Ovary (tissue), 9 donors: ENCODE measurements around the gene PATL2. TPM values are rescaled to one million over a fixed set of nuclear protein-coding genes. Genes with fewer than 3 reads are reported as not detected.
"Not testable (repeated sequence)": the region's sequence is repeated elsewhere in the genome, so short reads cannot be mapped to it uniquely, and the experiment has no call there.

ENCODE experiments used
- DNase-seq, 5 donors: peaks; one replicate each; pipeline ENCODE4 v3.0.0-alpha.2; 2019 to 2020
- H3K27ac ChIP-seq, 2 donors: fragments of 200-600 bp; one replicate each; pipeline versions ENCODE4 v1.5.1 to v1.8.0; 2019 to 2022
- H3K27me3 ChIP-seq: fragments of 200-600 bp; one replicate; pipeline ENCODE4 v1.8.0; 2022
- H3K36me3 ChIP-seq: fragments of 200-600 bp; sonication (generic); one replicate; pipeline ENCODE4 v1.5.1; 2019
- H3K4me1 ChIP-seq: one replicate; pipeline ENCODE4 v1.8.1; 2013; ENCODE audit warnings: mild to moderate bottlenecking, moderate library complexity; ENCODE audit not compliant: insufficient read depth
- H3K4me3 ChIP-seq: fragments of 200-600 bp; sonication (generic); one replicate; pipeline ENCODE4 v1.5.1; 2017
- H3K9me3 ChIP-seq, 2 donors: fragments of 200-600 bp in 1 of 2; sonication (generic) in 1 of 2; one replicate each; pipeline versions ENCODE4 v1.5.1 to v1.8.1; 2013 to 2019; ENCODE audit warnings: mild to moderate bottlenecking in 1 of 2, moderate library complexity in 1 of 2
- CTCF ChIP-seq, 3 donors: fragments of 450-650 bp in 2 of 3; fragments of 200-600 bp in 1 of 3; IDR thresholded peaks; one replicate each; pipeline versions ENCODE4 v1.5.1 to v1.8.0; 2016 to 2022; ENCODE audit warnings: antibody characterized with exemption in 3 of 3, mild to moderate bottlenecking in 1 of 3
- EP300 ChIP-seq: sonication (generic); formaldehyde crosslinking; IDR thresholded peaks from one replicate; pipeline ENCODE4 v1.6.1; 2017; ENCODE audit warnings: antibody characterized with exemption
- POLR2A ChIP-seq: fragments of 450-650 bp; IDR thresholded peaks from one replicate; pipeline ENCODE4 v1.6.1; 2017; ENCODE audit warnings: antibody characterized with exemption, mild to moderate bottlenecking, moderate library complexity
- WGBS, 3 donors: extraction: QIAGEN DNeasy Blood & Tissue Kit in 1 of 3; methylation state at CpG; one replicate each; pipeline versions ENCODE4 v1.1.5 to v1.1.7; 2013 to 2017; 5-methylcytosine and 5-hydroxymethylcytosine counted together
- intact Hi-C, 4 donors: fragments of 100-400 bp; cut with DNase I; formaldehyde crosslinking; loops; one replicate each; pipeline versions ENCODE4 v1.11.0 to v1.15.1; 2022 to 2023
- polyA plus RNA-seq, 2 donors: library from polyadenylated mRNA; stranded (reverse); fragments of 200-250 nt in 1 of 2; fragments of 350-450 nt in 1 of 2; fragmentation: Illumina TruSeq in 1 of 2; extraction: RNeasy Lipid Tissue Mini Kit (QIAGEN cat#74804) in 1 of 2; gene quantifications; one replicate each; pipeline ENCODE4 v1.2.3, GENCODE V29; 2013 to 2014
- total RNA-seq, 7 donors: library from RNA; depleted of rRNA in 2 of 7; stranded (reverse); fragments of >200 nt in 2 of 7; fragmentation: NEBNext Ultra II Directional in 3 of 7; extraction: Animal tissue kit (Norgen Biotek cat#: 25700) in 3 of 7; gene quantifications; one replicate each; pipeline versions ENCODE4 v1.1.0 to v1.2.4, GENCODE V29; 2016 to 2023
- donor health status: DM: no; HTN: no; CAD: no; lungs with moderate emphysema.
- donor health status: DM: no; HTN: no; CAD: no.
- donor health status: Bipolar disorder and iron deficiency.
- donor health status: DM: yes; HTN: yes; CAD: no.
- donor health status: DM: no; HTN: no; CAD: no.
- donor health status: DM: yes; HTN: yes; CAD: no.

The PATL2 gene
- total and polyA plus RNA-seq, 9 donors, result 0.20 to 2.3 (median 1.3) TPM

GRCh38 chr15:44726136-44726535 lies 15.0 kb upstream of the PATL2 start:
- H3K4me1 ChIP-seq, result peaks cover 4% of the 10 kb centered on the region
- intact Hi-C loops, result no loop called here
- H3K4me3 ChIP-seq, result no peak overlapping the region
- H3K9me3 ChIP-seq, result no peaks in the 10 kb centered on the region
- DNase-seq, result no peak
- no peak for TF ChIP-seq EP300
- TF ChIP-seq POLR2A, result no peak
- TF ChIP-seq CTCF (IDR thresholded peaks at IDR 0.05), result no peak
- no peaks in the 10 kb centered on the region for H3K36me3 ChIP-seq
- no peak overlapping the region for H3K27ac ChIP-seq
- 78 to 87% (median 82%) methylated on average over 7 of the region's 7 CpGs for WGBS, 3 donors
- H3K27me3 ChIP-seq, result no peaks in the 10 kb centered on the region

- peaks cover 4% of the 10 kb centered on the region for H3K4me1 ChIP-seq
- intact Hi-C loops, result no loop called here
- H3K27ac ChIP-seq, result no peak overlapping the region
- H3K4me3 ChIP-seq, result no peak overlapping the region
- DNase-seq, result no peak
- no peaks in the 10 kb centered on the region for H3K27me3 ChIP-seq
- no peaks in the 10 kb centered on the region for H3K36me3 ChIP-seq
- no peak for TF ChIP-seq POLR2A
- no peak for TF ChIP-seq EP300
- TF ChIP-seq CTCF (IDR thresholded peaks at IDR 0.05), result no peak
- WGBS, 3 donors, result 67 to 74% (median 70%) methylated on average over 2 of the region's 2 CpGs
- no peaks in the 10 kb centered on the region for H3K9me3 ChIP-seq
Observed at GRCh38 chr15:44722011-44722410, 10.9 kb upstream of the PATL2 start.

- Histone ChIP-seq H3K9me3 (no peaks in the 10 kb centered on the region), H3K27ac (no peak overlapping the region), H3K4me3 (no peak overlapping the region), H3K36me3 (no peaks in the 10 kb centered on the region), H3K27me3 (no peaks in the 10 kb centered on the region), H3K4me1 (peaks cover 1% of the 10 kb centered on the region)
- 80 to 91% (median 83%) methylated on average over 4 of the region's 4 CpGs for WGBS, 3 donors
- no peak for DNase-seq
- TF ChIP-seq EP300, result no peak
- no peak for TF ChIP-seq CTCF (IDR thresholded peaks at IDR 0.05)
- no peak for TF ChIP-seq POLR2A
- intact Hi-C loops, result no loop called here
Observed at GRCh38 chr15:44720460-44721176, 9.5 kb upstream of the PATL2 start.

GRCh38 chr15:44720000-44720435 lies 8.9 kb upstream of the PATL2 start:
- H3K27ac ChIP-seq, H3K9me3 ChIP-seq, H3K4me1 ChIP-seq, DNase-seq, H3K36me3 ChIP-seq, H3K4me3 ChIP-seq, H3K27me3 ChIP-seq: not testable (repeated sequence)
- intact Hi-C loops, result loop anchor here in 1 of 4 donors (10.0 kb wide), 1 partner anchor 465 kb away; the partner anchor contains the start of gene SHF
- 88 to 91% (median 89%) methylated on average over 8 of the region's 8 CpGs for whole genome bisulfite sequencing, 3 donors

- 72 to 84% (median 77%) methylated on average over 4 of the region's 4 CpGs for WGBS, 3 donors
- Histone ChIP-seq H3K27me3 (no peaks in the 10 kb centered on the region), H3K4me3 (no peak overlapping the region), H3K4me1 (peaks cover 1% of the 10 kb centered on the region), H3K27ac (no peak overlapping the region), H3K36me3 (no peaks in the 10 kb centered on the region), H3K9me3 (no peaks in the 10 kb centered on the region)
- TF ChIP-seq EP300 (no peak), CTCF (IDR thresholded peaks at IDR 0.05) (no peak), POLR2A (no peak)
- intact Hi-C loops, result loop anchor here in 1 of 4 donors (10.0 kb wide), 1 partner anchor 465 kb away; the partner anchor contains the start of gene SHF
- DNase-seq, result no peak
Observed at GRCh38 chr15:44719293-44719999, 8.3 kb upstream of the PATL2 start.
